Measurements from ENCODE around the gene SCYGR5.

The SCYGR5 gene

DNA sequence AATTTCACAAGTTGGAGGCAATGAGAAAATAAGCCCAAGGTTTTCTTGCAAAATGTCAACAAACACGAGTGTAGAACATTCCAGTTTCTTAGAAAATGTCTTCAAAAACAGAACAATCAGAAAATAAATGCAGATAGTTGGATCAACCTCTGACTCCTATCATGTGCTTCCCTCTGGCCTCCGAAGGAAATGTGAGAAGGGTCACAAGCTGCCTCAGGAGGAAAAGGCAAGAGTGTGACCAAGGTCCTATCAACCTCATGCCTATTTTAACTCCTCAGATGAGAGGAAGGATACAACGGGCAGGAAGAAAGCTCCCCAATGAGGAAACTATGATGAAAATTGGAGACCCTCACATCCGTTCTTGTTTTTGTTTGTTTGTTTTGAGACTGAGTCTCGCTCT lies 7.9 kb downstream of the SCYGR5 start:
- no peak for DNase-seq

DNA sequence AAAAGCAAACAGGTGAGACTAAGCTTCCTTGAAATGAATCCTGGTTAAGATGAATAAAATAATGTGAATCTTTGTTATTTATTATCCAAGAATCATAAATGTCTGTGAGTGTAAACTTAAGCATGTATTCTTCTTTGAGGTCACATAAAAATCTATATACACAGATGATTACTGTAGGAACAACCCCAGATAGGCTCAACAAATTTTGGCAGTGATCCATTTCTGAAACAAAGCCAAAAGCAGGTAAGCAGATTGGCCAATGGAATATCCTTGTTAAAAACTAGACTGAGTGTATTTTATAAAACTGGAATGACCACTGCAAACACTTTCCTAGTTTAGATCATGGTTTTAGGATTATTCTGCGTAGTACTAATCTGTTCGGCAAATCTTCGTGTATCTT lies 11.3 kb downstream of the SCYGR5 start:
- DNase-seq: no peak

DNA sequence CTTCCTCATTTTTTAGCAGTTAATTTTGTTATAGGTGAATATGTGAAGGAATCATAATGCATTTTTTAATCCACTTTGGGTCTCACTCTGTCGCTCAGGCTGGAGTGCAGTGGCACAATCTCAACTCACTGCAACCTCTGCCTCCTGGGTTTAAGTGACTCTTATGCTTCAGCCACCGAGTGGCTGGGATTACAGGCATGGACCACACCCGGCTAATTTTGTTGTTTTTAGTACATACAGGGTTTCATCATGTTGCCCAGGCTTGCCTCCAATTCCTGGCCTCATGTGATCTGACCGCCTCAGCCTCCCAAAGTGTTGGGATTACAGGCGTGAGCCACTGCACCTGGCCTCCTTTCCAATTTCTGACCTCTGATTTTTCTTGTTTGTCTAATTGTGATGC lies 17.7 kb downstream of the SCYGR5 start:
- DNase-seq: no peak

DNA sequence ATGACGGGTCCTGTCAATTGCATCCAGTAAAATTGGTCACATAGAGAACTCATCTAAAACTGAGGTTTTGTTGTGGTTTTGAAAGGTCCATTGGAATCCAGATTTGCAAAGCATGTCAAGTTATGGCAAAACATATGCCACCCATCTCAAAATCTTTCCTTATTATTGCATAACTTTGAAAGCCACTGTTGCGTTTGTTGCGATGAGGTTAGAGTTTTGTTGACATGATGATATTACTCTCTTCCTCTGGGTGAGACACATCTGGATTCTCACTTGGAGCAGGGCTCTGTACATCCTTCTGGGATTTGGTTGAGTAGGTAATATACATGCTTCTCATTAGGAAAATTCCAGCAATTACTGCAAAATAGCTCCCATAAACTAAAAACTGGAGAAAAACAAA lies 20.6 kb downstream of the SCYGR5 start:
- no peak for DNase-seq

DNA sequence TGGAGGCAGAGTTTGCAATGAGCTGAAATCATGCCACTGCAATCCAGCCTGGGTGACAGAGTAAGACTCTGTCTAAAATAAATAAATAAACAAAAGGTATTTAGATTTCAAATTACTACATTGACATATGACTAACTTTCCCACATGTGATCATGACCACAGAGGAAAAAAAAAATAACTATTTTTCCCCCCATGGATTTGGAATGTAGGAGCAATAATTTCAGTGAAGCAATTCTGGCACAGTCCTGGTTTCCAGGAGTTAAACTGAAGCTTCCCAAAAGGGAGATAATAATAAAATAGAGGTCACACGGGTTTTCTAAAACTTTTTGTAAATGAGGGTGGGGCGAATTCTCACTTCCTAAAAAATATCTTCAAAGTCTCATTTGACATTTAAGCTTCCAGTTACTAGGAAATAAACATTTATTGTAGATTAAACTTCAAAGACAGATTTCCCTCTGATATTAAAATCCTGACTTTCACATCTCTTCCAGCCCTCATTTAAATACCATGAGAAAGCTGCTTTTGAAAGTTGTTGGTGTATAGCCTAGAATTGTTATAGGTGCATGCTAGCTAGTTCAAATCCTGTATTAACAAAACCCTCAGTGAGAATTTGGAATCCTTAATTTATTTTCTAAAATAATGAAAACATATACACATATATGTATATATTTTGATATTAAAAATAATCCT lies 30.5 kb downstream of the SCYGR5 start:
- no peak for DNase-seq

DNA sequence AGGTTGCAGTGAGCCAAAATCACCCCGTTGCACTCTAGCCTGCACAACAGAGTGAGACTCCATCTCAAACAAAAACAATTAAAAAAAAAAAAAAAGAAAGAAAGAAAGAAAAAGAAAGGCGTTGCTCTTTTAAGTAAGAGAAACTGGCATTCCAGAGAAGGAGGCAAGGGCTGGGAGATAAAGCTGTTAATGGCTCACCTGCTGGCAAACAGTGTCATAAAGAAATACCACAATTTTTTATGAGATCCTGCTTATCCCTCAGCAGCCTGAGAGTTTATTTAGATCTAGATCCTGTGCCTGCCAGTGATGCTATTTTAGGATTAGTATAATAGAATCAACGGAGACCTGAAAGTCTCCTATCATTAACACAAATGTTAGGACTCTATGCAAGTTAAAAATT lies 35.0 kb downstream of the SCYGR5 start:
- no peak for DNase-seq

DNA sequence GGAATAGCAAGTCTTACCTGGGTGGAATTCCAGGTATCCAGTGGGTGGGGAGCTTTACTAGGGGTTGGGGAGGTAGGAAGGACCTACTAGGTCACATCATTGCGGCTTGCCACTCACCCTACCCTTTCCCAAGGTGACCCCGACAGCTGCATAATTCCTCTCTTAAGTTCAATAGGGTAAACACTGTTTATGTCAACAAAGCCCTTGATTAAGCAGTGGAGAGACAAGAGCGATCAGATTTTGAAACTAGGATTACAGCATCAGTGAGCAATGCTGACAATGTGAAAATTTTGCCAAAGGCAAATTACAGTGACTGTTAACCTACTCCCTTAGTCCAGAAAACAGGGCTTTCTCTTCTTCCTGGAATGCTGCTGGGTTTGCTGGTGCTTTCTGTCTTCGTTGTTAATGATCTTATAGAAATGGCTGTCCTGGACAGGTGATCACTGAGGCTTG lies 36.7 kb downstream of the SCYGR5 start:
- DNase-seq: no peak

DNA sequence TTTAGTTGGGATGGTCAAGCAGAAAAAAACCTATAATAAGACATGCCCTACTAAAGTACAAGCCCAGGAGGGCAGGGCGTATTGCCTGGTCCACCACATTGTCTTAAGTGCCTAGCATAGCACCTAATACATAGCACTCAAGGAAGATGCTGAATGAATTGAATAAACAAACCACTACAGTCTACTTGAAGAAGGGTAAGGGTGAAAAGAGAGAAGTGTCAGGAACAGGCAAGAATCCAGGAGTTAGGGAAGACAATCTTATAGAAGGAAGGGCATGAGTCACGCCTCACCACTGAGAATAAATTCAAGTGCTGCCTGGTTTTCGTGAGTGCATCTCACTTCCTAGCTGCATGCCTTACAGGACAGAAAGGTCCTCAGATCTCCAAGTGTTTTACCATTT lies 37.4 kb downstream of the SCYGR5 start:
- no peak for DNase-seq

DNA sequence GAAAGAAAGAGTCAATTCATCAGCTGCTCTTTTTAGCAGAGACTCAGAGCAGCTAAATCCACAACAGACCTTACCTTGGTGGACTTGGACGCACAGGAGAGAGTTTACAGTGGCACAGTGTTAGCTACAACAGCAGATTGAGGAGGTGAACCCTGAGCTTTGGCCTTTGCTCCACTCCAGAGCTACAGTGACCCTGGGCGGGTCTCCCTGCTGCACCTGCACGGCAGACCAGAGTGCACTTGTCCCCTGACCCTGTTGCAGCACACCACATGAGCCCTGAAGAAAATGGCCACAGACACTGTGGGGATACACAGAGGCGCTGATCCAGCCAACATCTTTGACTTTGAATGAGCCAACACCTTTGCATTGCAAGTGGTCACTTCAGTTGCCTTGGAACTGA lies 40.3 kb downstream of the SCYGR5 start:
- no peak for DNase-seq

DNA sequence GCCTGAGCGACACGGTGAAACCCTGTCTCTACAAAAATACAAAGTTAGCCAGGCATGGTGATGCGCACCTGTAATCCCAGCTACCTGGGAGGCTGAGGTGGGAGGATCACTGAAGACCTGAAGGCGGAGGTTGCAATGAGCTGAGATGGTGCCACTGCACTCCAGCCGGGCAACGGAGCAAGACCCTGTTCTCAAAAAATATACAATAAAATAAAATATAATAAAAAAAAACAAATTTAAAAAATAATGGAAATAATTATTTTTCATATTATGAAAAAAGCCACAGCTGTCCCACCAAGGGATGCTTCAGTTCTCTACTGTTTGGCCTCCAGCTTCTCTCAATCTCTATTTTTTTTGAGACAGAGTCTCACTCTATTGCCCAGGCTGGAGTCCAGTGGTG lies 40.8 kb downstream of the SCYGR5 start:
- no peak for DNase-seq

DNA sequence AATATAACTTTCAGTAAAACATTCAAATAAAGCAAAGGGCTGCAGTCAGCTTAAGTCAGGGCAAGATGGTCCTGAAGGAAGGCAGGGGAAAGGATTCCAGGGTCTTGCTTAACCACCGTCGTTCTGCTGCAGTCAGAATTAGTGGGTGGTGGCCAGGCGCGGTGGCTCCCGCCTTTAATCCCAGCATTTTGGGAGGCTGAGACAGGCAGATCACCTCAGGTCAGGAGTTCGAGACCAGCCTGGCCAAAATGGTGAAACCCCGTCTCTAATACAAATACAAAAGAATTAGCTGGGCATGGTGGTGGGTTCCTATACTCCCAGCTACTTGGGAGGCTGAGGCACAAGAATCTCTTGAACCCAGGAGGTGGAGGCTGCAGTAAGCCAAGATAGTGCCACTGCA lies 44.4 kb downstream of the SCYGR5 start:
- DNase-seq: no peak

DNA sequence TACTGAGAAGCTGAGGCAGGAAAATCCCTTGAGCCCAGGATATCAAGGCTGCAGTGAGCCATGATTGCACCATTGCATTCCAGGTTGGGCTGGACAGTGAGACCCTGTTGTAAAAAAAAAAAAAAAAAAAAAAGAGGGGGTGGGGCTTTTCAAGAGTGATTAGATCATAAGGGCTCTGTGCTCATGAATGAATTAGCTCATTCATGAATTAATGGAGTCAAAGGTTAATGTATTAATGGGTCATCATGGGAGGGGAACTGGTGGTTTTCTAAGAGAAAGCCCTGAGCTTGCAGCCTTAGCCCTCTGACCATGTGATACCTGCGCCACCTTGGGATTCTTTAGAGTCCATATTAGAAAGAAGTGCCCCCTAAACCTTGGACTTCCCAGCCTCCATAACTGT lies 46.7 kb downstream of the SCYGR5 start:
- DNase-seq: no peak

DNA sequence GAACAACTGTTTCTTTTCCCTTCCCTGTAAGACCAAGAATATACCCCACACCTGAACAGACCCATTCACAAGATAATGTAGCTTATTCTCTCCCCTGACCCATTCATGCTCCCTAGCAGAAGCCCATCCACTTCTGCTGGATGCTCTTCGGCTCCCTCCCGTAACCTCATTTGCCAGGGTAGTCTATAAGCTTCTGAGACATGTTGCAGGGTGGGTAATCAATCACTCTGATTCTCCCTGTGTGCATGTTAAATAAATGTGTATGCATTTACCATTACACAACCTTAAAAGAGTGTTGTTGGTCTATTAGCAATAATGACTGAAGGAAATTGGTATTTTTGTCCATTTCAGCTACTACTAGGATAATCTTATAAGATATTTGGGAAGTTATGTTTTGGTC lies 49.9 kb downstream of the SCYGR5 start:
- DNase-seq: no peak
